Osteoblast (primary cell): ENCODE results near the gene EIF4B. TPM values are rescaled to one million over a fixed set of nuclear protein-coding genes. Genes with fewer than 3 reads are reported as not detected.

Experiments
- DNase-seq: peaks from one replicate; pipeline ENCODE4 v3.0.0; 2011; ENCODE audit warnings: low spot score, mixed read lengths; ENCODE audit not compliant: insufficient read length; ENCODE audit errors: missing footprints
- H2AFZ ChIP-seq: 2 replicates; pipeline ENCODE4 v1.6.0; 2011; ENCODE audit warnings: mild to moderate bottlenecking, low read length
- H3K27ac ChIP-seq: 2 replicates; pipeline ENCODE4 v1.5.1; 2011; ENCODE audit warnings: mild to moderate bottlenecking, low read depth, low read length, moderate library complexity
- H3K27me3 ChIP-seq: 2 replicates; pipeline ENCODE4 v1.6.0; 2012; ENCODE audit warnings: mild to moderate bottlenecking, control low read depth, inconsistent platforms, low read length, moderate library complexity; ENCODE audit not compliant: insufficient read depth
- H3K36me3 ChIP-seq: 2 replicates; pipeline ENCODE4 v1.5.1; 2011; ENCODE audit warnings: mild to moderate bottlenecking, low read length, control low read depth, moderate library complexity; ENCODE audit not compliant: insufficient read depth
- H3K4me1 ChIP-seq: 2 replicates; pipeline ENCODE4 v1.5.1; 2011; ENCODE audit warnings: mild to moderate bottlenecking, low read length, control low read depth, moderate library complexity; ENCODE audit not compliant: insufficient read depth
- H3K4me2 ChIP-seq: 2 replicates; pipeline ENCODE4 v1.6.0; 2011; ENCODE audit warnings: mild to moderate bottlenecking, low read length; ENCODE audit not compliant: insufficient read depth
- H3K4me3 ChIP-seq: fragments of 200-600 bp; sonication (generic); 3 replicates; pipeline ENCODE4 v1.5.1; 2012; ENCODE audit warnings: mild to moderate bottlenecking, low read length, inconsistent platforms; ENCODE audit not compliant: insufficient read depth
- H3K79me2 ChIP-seq: 2 replicates; pipeline ENCODE4 v1.6.0; 2012; ENCODE audit warnings: mild to moderate bottlenecking, low read length, control low read depth, inconsistent platforms; ENCODE audit not compliant: insufficient read depth
- H3K9me3 ChIP-seq: 2 replicates; pipeline ENCODE4 v1.5.1; 2011; ENCODE audit warnings: low read depth, low read length, control low read depth
- H4K20me1 ChIP-seq: 2 replicates; pipeline ENCODE4 v1.6.0; 2012; ENCODE audit warnings: mild to moderate bottlenecking, low read length, control low read depth; ENCODE audit not compliant: insufficient read depth
- CTCF ChIP-seq: IDR thresholded peaks from 2 replicates; pipeline ENCODE4 v1.5.1; 2011; ENCODE audit warnings: mild to moderate bottlenecking, low read depth, low read length, moderate library complexity; ENCODE audit errors: extremely low read depth
- total RNA-seq: library from RNA; depleted of rRNA; stranded (reverse); fragments of >200 nt; gene quantifications from 2 replicates; pipeline ENCODE4 v1.2.3, GENCODE V29; 2012

The EIF4B gene
- total RNA-seq, 1 donor, result 1,332 TPM

DNA sequence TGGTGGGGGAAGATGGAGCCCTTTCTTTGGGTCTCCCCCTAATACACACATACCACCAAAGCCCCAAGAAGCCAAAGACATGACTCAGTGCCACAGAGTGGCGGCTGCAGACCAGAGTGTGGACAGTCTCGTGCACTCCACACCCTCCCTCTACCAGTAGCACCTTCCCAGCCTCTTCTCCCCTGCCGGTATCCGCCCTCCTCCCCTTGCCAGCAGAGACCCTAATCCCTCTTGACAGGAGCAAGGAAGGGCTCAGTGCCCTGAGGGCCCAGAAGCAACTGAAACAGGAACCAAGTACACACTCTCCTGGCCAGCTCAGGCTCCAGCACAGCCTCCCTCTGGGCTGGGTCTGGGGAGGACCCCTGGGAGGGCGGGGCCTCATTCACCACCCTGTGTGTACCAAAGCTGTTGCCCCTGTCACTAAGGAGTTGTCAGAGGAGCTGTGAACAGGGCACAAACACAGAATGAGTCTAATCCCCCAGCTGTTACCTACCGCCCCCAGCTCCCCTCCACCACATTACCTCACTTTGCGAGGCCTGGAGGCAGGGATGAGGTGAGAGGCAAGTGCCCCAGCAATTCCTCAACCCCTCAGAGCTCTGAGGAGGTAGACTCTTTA, 64.7 kb downstream of the EIF4B start:
- H3K27ac ChIP-seq, result peak overlapping the region; percentile 7
- peaks cover 49% of the 10 kb centered on the region for H3K4me1 ChIP-seq
- H3K4me3 ChIP-seq, result no peak overlapping the region
- peaks cover 62% of the 10 kb centered on the region for H3K36me3 ChIP-seq
- H2AFZ ChIP-seq, result no peak overlapping the region
- H3K4me2 ChIP-seq, result no peak overlapping the region
- H3K9me3 ChIP-seq, result no peaks in the 10 kb centered on the region
- peaks cover 42% of the 10 kb centered on the region for H3K79me2 ChIP-seq
- TF ChIP-seq CTCF, result no peak
- DNase-seq, result peak; percentile 90
- no peaks in the 10 kb centered on the region for H3K27me3 ChIP-seq
- peaks cover 3% of the 10 kb centered on the region for H4K20me1 ChIP-seq

DNA sequence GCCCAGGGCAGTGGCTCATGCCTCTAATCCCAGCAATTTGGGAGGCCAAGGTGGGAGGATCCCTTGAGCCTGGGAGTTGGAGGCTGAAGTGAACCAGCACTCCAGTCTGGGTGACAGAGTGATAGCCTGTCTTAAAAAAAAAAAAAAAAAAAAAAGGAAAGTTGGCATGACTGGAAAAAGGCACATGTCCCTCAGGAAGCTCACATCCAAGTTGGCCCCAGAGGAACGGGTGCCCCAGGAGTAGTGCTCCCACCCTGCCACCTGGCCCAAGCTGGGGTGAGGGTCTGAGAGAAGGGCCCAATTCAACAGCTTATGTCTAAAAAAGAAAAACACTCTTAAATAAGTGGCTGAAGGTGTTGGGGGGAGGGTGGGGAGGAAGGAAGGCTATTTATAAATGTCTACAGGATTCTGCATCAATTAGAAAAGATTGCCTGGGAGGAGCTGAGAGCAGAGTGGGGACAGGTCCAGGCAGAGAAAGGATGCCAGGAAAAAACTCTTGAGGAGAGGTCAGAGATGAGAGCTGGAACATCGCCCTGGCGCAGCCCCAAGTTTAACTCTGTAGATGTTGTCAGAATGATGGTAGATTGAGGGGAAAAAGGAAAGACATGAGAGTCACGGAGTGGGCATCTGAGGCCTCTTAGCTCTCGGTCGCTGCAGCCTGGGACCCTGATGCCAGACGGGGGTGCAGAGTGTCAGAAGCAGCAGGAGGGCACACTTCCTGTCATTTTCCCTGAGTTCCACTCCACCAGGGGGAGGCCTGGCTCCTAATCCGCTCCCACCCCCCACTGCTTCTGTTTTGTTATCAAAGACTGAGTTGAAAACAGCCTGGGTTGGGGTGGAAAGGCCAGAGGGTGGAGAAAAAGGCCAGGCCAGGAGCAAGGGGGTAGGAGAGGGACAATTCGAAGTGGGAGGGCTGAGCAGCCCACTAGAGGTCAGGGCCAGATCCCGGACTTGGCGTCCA, 65.6 kb downstream of the EIF4B start:
- Histone ChIP-seq H3K4me3 (no peak overlapping the region), H3K9me3 (no peaks in the 10 kb centered on the region), H3K27me3 (no peaks in the 10 kb centered on the region), H3K4me1 (peaks cover 41% of the 10 kb centered on the region), H3K36me3 (peaks cover 65% of the 10 kb centered on the region), H3K79me2 (peaks cover 43% of the 10 kb centered on the region), H4K20me1 (peaks cover 3% of the 10 kb centered on the region), H3K27ac (peak overlapping the region; percentile 7), H2AFZ (no peak overlapping the region), H3K4me2 (peak overlapping the region; percentile 29)
- DNase-seq, result peak; percentile 72
- TF ChIP-seq CTCF, result no peak

DNA sequence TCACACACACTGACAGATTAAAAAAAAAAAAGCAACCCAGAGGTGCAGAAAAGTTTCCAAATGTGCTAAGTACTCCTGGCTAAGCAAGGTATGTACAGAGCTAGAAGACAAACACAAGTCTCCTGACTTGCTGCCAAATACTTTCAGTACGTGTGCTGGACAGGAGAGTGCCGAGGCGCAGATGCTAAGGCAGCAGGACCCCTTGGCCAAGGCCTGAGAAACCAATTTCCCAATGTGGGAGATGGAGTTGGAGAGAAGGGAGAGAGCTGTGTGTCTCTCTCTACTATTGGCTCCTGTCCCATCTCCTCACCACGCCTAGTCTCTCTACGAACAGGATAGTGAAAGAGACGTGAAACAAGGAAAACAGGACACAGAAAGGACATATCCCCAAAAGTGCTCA, 67.6 kb downstream of the EIF4B start:
- Histone ChIP-seq H4K20me1 (peaks cover 3% of the 10 kb centered on the region), H2AFZ (no peak overlapping the region), H3K79me2 (peaks cover 63% of the 10 kb centered on the region), H3K4me3 (no peak overlapping the region), H3K4me1 (peaks cover 29% of the 10 kb centered on the region), H3K9me3 (no peaks in the 10 kb centered on the region), H3K27ac (no peak overlapping the region), H3K36me3 (peaks cover 61% of the 10 kb centered on the region), H3K27me3 (no peaks in the 10 kb centered on the region), H3K4me2 (no peak overlapping the region)
- TF ChIP-seq CTCF, result no peak
- DNase-seq, result no peak
